LNCaP clone FGC (cell line): ENCODE measurements around the gene GBE1.

Experiments used
- DNase-seq: peaks from one replicate; pipeline ENCODE4 v3.0.0-alpha.2; 2011; ENCODE audit warnings: low read depth
- H3K4me3 ChIP-seq: 2 replicates; pipeline ENCODE4 v1.5.1; 2011; ENCODE audit warnings: mild to moderate bottlenecking, low read depth, low read length, control low read depth
- CTCF ChIP-seq: IDR thresholded peaks from 2 replicates; pipeline ENCODE4 v1.5.1; 2012; ENCODE audit warnings: mild to moderate bottlenecking; ENCODE audit not compliant: control insufficient read depth, insufficient read depth; ENCODE audit errors: extremely low read depth

The GBE1 gene

GRCh38 chr3:81638480-81638879 lies 123.0 kb downstream of the GBE1 start:
- H3K4me3 ChIP-seq: no peak overlapping the region
- TF ChIP-seq CTCF: no peak
- no peak for DNase-seq

GRCh38 chr3:81632659-81633058 lies 128.8 kb downstream of the GBE1 start:
- TF ChIP-seq CTCF: no peak
- DNase-seq: no peak
- no peak overlapping the region for H3K4me3 ChIP-seq

- H3K4me3 ChIP-seq: no peak overlapping the region
- TF ChIP-seq CTCF: no peak
- DNase-seq: no peak
Measured at GRCh38 chr3:81624756-81625155, 136.7 kb downstream of the GBE1 start.

- H3K4me3 ChIP-seq: no peak overlapping the region
- no peak for DNase-seq
- no peak for TF ChIP-seq CTCF
Measured at GRCh38 chr3:81622395-81622794, 139.1 kb downstream of the GBE1 start.

GRCh38 chr3:81621277-81621676 lies 140.2 kb downstream of the GBE1 start:
- no peak for DNase-seq
- TF ChIP-seq CTCF: no peak

GRCh38 chr3:81620849-81621248 lies 140.6 kb downstream of the GBE1 start:
- H3K4me3 ChIP-seq: no peak overlapping the region
- DNase-seq: no peak
- TF ChIP-seq CTCF: no peak

More at GRCh38 chr3:81621277-81621676, 140.2 kb downstream of the GBE1 start:
- no peak overlapping the region for H3K4me3 ChIP-seq

GRCh38 chr3:81612768-81613167 lies 148.7 kb downstream of the GBE1 start:
- no peak for TF ChIP-seq CTCF
- DNase-seq: no peak
- no peak overlapping the region for H3K4me3 ChIP-seq
